Loucy (cell line): Measurements from ENCODE around the gene PTPRC.

ENCODE experiments used
- EZH2phosphoT487 ChIP-seq: fragments of 200-600 bp; IDR thresholded peaks from 2 replicates; pipeline ENCODE4 v1.6.1; 2018; ENCODE audit warnings: antibody characterized with exemption, mild to moderate bottlenecking, moderate library complexity, borderline replicate concordance
- TF ChIP-seq, protein P1 (sequence below): fragments of 200-600 bp; sonication (generic); conservative IDR thresholded peaks from 2 replicates; pipeline ENCODE4 v1.5.1; 2014; ENCODE audit warnings: mild to moderate bottlenecking, antibody characterized with exemption, low read length

DNA sequence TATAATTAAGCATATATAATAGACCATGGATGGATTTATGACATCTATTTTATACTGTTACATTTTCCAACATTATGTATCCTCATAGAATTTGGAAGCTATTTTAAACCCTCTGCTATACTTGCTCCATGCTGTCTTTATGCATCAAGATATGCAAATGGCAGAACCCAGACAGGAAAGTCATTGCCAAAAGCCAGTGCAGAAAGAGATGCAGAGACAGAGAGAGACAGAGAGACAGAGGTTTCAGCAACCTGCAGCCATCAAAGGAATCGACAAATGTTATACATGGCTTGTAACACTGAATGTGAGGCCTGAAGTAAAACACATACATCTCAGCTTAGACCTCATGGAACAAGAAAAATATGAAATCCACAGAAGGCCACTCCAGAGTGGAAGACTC is 7.5 kb upstream of the PTPRC start:
- TF ChIP-seq, protein P1, sequence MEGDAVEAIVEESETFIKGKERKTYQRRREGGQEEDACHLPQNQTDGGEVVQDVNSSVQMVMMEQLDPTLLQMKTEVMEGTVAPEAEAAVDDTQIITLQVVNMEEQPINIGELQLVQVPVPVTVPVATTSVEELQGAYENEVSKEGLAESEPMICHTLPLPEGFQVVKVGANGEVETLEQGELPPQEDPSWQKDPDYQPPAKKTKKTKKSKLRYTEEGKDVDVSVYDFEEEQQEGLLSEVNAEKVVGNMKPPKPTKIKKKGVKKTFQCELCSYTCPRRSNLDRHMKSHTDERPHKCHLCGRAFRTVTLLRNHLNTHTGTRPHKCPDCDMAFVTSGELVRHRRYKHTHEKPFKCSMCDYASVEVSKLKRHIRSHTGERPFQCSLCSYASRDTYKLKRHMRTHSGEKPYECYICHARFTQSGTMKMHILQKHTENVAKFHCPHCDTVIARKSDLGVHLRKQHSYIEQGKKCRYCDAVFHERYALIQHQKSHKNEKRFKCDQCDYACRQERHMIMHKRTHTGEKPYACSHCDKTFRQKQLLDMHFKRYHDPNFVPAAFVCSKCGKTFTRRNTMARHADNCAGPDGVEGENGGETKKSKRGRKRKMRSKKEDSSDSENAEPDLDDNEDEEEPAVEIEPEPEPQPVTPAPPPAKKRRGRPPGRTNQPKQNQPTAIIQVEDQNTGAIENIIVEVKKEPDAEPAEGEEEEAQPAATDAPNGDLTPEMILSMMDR = no peak
- no peak for TF ChIP-seq EZH2phosphoT487
